HepG2 (cell line): Measurements from ENCODE around the gene SCYGR4. TPM values are rescaled to one million over a fixed set of nuclear protein-coding genes. Genes with fewer than 3 reads are reported as not detected.
A peak's percentile ranks its signal among the peaks of the same experiment; 100 is the strongest.

Experiments
- AGO1 ChIP-seq: fragments of 200-400 bp; formaldehyde crosslinking; IDR thresholded peaks from 2 replicates; pipeline ENCODE4 v1.6.1; 2017; ENCODE audit warnings: mild to moderate bottlenecking, low read depth, low read length, moderate library complexity; ENCODE audit not compliant: poor library complexity, severe bottlenecking
- ELF1 ChIP-seq: sonication (generic); formaldehyde crosslinking; IDR thresholded peaks from 2 replicates; pipeline ENCODE4 v1.4.0; 2020; ENCODE audit warnings: missing genetic modification reagents
- KDM5B ChIP-seq: sonication (generic); formaldehyde crosslinking; IDR thresholded peaks from 2 replicates; pipeline ENCODE4 v1.4.0; 2020; ENCODE audit warnings: missing genetic modification reagents, mild to moderate bottlenecking, borderline replicate concordance
- KLF15 ChIP-seq: sonication (generic); formaldehyde crosslinking; IDR thresholded peaks from 2 replicates; pipeline ENCODE4 v1.8.1; 2023; ENCODE audit warnings: borderline replicate concordance, mild to moderate bottlenecking, inconsistent platforms, missing genetic modification reagents, mixed read lengths
- MIER3 ChIP-seq: IDR thresholded peaks from 2 replicates; pipeline ENCODE4 v1.6.1; 2016; ENCODE audit warnings: missing compliant biosample characterization, borderline replicate concordance
- MNT ChIP-seq: fragments of 450-650 bp; IDR thresholded peaks from 2 replicates; pipeline ENCODE4 v1.6.1; 2016
- MTA1 ChIP-seq: sonication (generic); formaldehyde crosslinking; IDR thresholded peaks from 2 replicates; pipeline ENCODE4 v1.4.0; 2020; ENCODE audit warnings: missing genetic modification reagents, mild to moderate bottlenecking, borderline replicate concordance
- NCOA5 ChIP-seq: sonication (generic); formaldehyde crosslinking; IDR thresholded peaks from 2 replicates; pipeline ENCODE4 v1.4.0; 2020; ENCODE audit warnings: missing genetic modification reagents
- RBFOX2 ChIP-seq: fragments of 200-400 bp; formaldehyde crosslinking; IDR thresholded peaks from 2 replicates; pipeline ENCODE4 v1.6.1; 2017; ENCODE audit warnings: low read depth, mild to moderate bottlenecking, low read length
- SAP130 ChIP-seq: IDR thresholded peaks from 2 replicates; pipeline ENCODE4 v1.6.1; 2016; ENCODE audit warnings: low read depth
- SKIL ChIP-seq: sonication (generic); formaldehyde crosslinking; IDR thresholded peaks from 2 replicates; pipeline ENCODE4 v1.8.0; 2022; ENCODE audit warnings: missing genetic modification reagents, mild to moderate bottlenecking, moderate library complexity, borderline replicate concordance
- THYN1 ChIP-seq: sonication (generic); formaldehyde crosslinking; IDR thresholded peaks from 2 replicates; pipeline ENCODE4 v1.8.1; 2023; ENCODE audit warnings: low read depth, mild to moderate bottlenecking, moderate library complexity, missing genetic modification reagents, borderline replicate concordance
- TIGD3 ChIP-seq: sonication (generic); formaldehyde crosslinking; IDR thresholded peaks from 2 replicates; pipeline ENCODE4 v1.5.1; 2020; ENCODE audit warnings: mild to moderate bottlenecking, missing genetic modification reagents, borderline replicate concordance
- TRIM24 ChIP-seq: sonication (generic); formaldehyde crosslinking; IDR thresholded peaks from 2 replicates; pipeline ENCODE4 v1.8.0; 2022; ENCODE audit warnings: mild to moderate bottlenecking, missing genetic modification reagents
- ZBTB46 ChIP-seq: sonication (generic); formaldehyde crosslinking; IDR thresholded peaks from 2 replicates; pipeline ENCODE4 v1.4.0; 2020; ENCODE audit warnings: mild to moderate bottlenecking, missing genetic modification reagents, borderline replicate concordance
- ZNF354B ChIP-seq: sonication (generic); formaldehyde crosslinking; IDR thresholded peaks from 2 replicates; pipeline ENCODE4 v1.8.0; 2022; ENCODE audit warnings: mild to moderate bottlenecking, missing genetic modification reagents
- ZNF609 ChIP-seq: sonication (generic); formaldehyde crosslinking; IDR thresholded peaks from 2 replicates; pipeline ENCODE4 v1.4.0; 2020; ENCODE audit warnings: mild to moderate bottlenecking, missing genetic modification reagents, borderline replicate concordance
- polyA plus RNA-seq, 8 experiments: library from polyadenylated mRNA; depleted of rRNA in 3 of 8; stranded (reverse) in 7 of 8; unstranded in 1 of 8; fragments of >200 nt; fragmentation: Illumina TruSeq in 4 of 8; extraction: Trizol in 4 of 8; gene quantifications; 2 replicates each; pipeline versions ENCODE4 v1.2.1 to v1.2.3, GENCODE V29; 2011 to 2016; ENCODE audit warnings: low read depth in 4 of 8, missing spikeins in 1 of 8, mixed read lengths in 1 of 8; ENCODE audit not compliant: insufficient read depth in 1 of 8
- total RNA-seq, 5 experiments: library from RNA; depleted of rRNA; stranded (reverse); fragments of >200 nt; fragmentation: Illumina TruSeq; extraction: Trizol; gene quantifications; 2 replicates each; pipeline ENCODE4 v1.2.3, GENCODE V29; 2016; ENCODE audit warnings: low read depth in 1 of 5

Gene SCYGR4
- total and polyA plus RNA-seq, 2 of the 13 experiments (the other 11 are each of a cell fraction or from before 2014, with no cell fraction given): not detected

GRCh38 chr2:227643990-227644551 is 26.8 kb downstream of the SCYGR4 start (continued):
- TF ChIP-seq TIGD3 (CRISPR knock-in tag): no peak
- no peak for TF ChIP-seq THYN1 (CRISPR knock-in tag)
- no peak for TF ChIP-seq ZNF354B (CRISPR knock-in tag)
- no peak; the same call in 1 of the 2 replicates for TF ChIP-seq ELF1 (CRISPR knock-in tag)
- TF ChIP-seq ZNF609 (CRISPR knock-in tag): peak; percentile 81
- no peak for TF ChIP-seq ZBTB46 (CRISPR knock-in tag)
- no peak for TF ChIP-seq AGO1
- no peak for TF ChIP-seq NCOA5 (CRISPR knock-in tag)
- TF ChIP-seq KDM5B (CRISPR knock-in tag): no peak
- TF ChIP-seq MTA1: no peak
- no peak for TF ChIP-seq SKIL (CRISPR knock-in tag)
- TF ChIP-seq KLF15: no peak
- no peak for TF ChIP-seq MIER3
- TF ChIP-seq TRIM24 (CRISPR knock-in tag): no peak
- TF ChIP-seq MNT: no peak
- TF ChIP-seq RBFOX2: no peak
- TF ChIP-seq SAP130 (CRISPR knock-in tag): peak; percentile 56; the same call in 1 of the 2 replicates
